Peyer's patch (tissue), 4 donors: ENCODE data around the gene SAMHD1.

Experiments
- POLR2A ChIP-seq, 2 donors: fragments of 450-650 bp; IDR thresholded peaks; one replicate each; pipeline ENCODE4 v1.5.1; 2017; ENCODE audit warnings: antibody characterized with exemption in 2 of 2, mild to moderate bottlenecking in 2 of 2, moderate library complexity in 2 of 2
- TF ChIP-seq, protein P1 (sequence below), 6 experiments: fragments of 450-650 bp in 4 of 6; fragments of 200-600 bp in 2 of 6; sonication (generic) in 1 of 6; IDR thresholded peaks; one replicate each; pipeline ENCODE4 v1.5.1; 2017 to 2019; ENCODE audit warnings: antibody characterized with exemption in 6 of 6, mild to moderate bottlenecking in 3 of 6, moderate library complexity in 1 of 6

- TF ChIP-seq, protein P1, sequence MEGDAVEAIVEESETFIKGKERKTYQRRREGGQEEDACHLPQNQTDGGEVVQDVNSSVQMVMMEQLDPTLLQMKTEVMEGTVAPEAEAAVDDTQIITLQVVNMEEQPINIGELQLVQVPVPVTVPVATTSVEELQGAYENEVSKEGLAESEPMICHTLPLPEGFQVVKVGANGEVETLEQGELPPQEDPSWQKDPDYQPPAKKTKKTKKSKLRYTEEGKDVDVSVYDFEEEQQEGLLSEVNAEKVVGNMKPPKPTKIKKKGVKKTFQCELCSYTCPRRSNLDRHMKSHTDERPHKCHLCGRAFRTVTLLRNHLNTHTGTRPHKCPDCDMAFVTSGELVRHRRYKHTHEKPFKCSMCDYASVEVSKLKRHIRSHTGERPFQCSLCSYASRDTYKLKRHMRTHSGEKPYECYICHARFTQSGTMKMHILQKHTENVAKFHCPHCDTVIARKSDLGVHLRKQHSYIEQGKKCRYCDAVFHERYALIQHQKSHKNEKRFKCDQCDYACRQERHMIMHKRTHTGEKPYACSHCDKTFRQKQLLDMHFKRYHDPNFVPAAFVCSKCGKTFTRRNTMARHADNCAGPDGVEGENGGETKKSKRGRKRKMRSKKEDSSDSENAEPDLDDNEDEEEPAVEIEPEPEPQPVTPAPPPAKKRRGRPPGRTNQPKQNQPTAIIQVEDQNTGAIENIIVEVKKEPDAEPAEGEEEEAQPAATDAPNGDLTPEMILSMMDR (IDR thresholded peaks at IDR 0.05) = no peak
- TF ChIP-seq POLR2A (IDR thresholded peaks at IDR 0.05) = no peak
These were observed 23.8 kb downstream of the SAMHD1 start for GRCh38 chr20:36927704-36928103.
